Trophoblast cell (in vitro differentiated cells and primary cell): ENCODE measurements around the gene LDB2.
A peak's percentile ranks its signal among the peaks of the same experiment; 100 is the strongest.

ENCODE experiments used
- DNase-seq, 2 donors: peaks; one replicate each; pipeline ENCODE4 v3.0.0-alpha.2; 2016
- H2AFZ ChIP-seq: 2 replicates; pipeline ENCODE4 v1.6.1; 2013; ENCODE audit warnings: low read length, moderate library complexity, mild to moderate bottlenecking; ENCODE audit not compliant: insufficient read depth, poor library complexity
- H2AK5ac ChIP-seq: 2 replicates; pipeline ENCODE4 v1.6.1; 2013; ENCODE audit warnings: mild to moderate bottlenecking, low read length
- H2BK120ac ChIP-seq: 2 replicates; pipeline ENCODE4 v1.6.1; 2013; ENCODE audit warnings: low read length, mild to moderate bottlenecking, moderate library complexity; ENCODE audit not compliant: insufficient read depth, poor library complexity
- H2BK12ac ChIP-seq: 2 replicates; pipeline ENCODE4 v1.6.1; 2013; ENCODE audit warnings: mild to moderate bottlenecking, low read length, moderate library complexity
- H2BK5ac ChIP-seq: 2 replicates; pipeline ENCODE4 v1.6.1; 2013; ENCODE audit warnings: low read length, low read depth, moderate library complexity, mild to moderate bottlenecking; ENCODE audit not compliant: poor library complexity
- H3K14ac ChIP-seq: 2 replicates; pipeline ENCODE4 v1.6.1; 2013; ENCODE audit warnings: mild to moderate bottlenecking, low read length
- H3K18ac ChIP-seq: 2 replicates; pipeline ENCODE4 v1.6.1; 2013; ENCODE audit warnings: mild to moderate bottlenecking, low read length
- H3K23ac ChIP-seq: 2 replicates; pipeline ENCODE4 v1.6.1; 2013; ENCODE audit warnings: low read length
- H3K27ac ChIP-seq: 2 replicates; pipeline ENCODE4 v1.5.1; 2013; ENCODE audit warnings: low read depth, mild to moderate bottlenecking, inconsistent platforms, low read length, moderate library complexity
- H3K27me3 ChIP-seq: 2 replicates; pipeline ENCODE4 v1.6.1; 2013; ENCODE audit warnings: inconsistent platforms, mild to moderate bottlenecking, low read length, moderate library complexity; ENCODE audit not compliant: insufficient read depth
- H3K36me3 ChIP-seq, 2 experiments: 1 replicate in 1 of 2; 2 replicates in 1 of 2; pipeline ENCODE4 v1.6.1; 2013; ENCODE audit warnings: low read length in 2 of 2, mild to moderate bottlenecking in 2 of 2, moderate library complexity in 1 of 2; ENCODE audit not compliant: insufficient read depth in 2 of 2, control insufficient read depth in 1 of 2
- H3K4ac ChIP-seq: 2 replicates; pipeline ENCODE4 v1.6.1; 2013; ENCODE audit warnings: low read depth, mild to moderate bottlenecking, low read length, moderate library complexity
- H3K4me1 ChIP-seq, 2 experiments: 1 replicate in 1 of 2; 2 replicates in 1 of 2; pipeline ENCODE4 v1.6.1; 2013; ENCODE audit warnings: low read length in 2 of 2, mild to moderate bottlenecking in 2 of 2, moderate library complexity in 1 of 2; ENCODE audit not compliant: insufficient read depth in 2 of 2, control insufficient read depth in 1 of 2
- H3K4me2 ChIP-seq: 2 replicates; pipeline ENCODE4 v1.6.1; 2013; ENCODE audit warnings: inconsistent platforms, mild to moderate bottlenecking, low read length, moderate library complexity
- H3K4me3 ChIP-seq: 2 replicates; pipeline ENCODE4 v1.5.1; 2013; ENCODE audit warnings: mild to moderate bottlenecking, low read depth, low read length, inconsistent platforms
- H3K79me1 ChIP-seq: one replicate; pipeline ENCODE4 v1.6.1; 2013; ENCODE audit warnings: low read length
- H3K79me2 ChIP-seq: 2 replicates; pipeline ENCODE4 v1.6.1; 2013; ENCODE audit warnings: low read length, mild to moderate bottlenecking; ENCODE audit not compliant: control insufficient read depth, insufficient read depth, poor library complexity
- H3K9ac ChIP-seq: 2 replicates; pipeline ENCODE4 v1.6.1; 2013; ENCODE audit warnings: mild to moderate bottlenecking, low read length
- H3K9me3 ChIP-seq: 2 replicates; pipeline ENCODE4 v1.6.1; 2013; ENCODE audit warnings: low read depth, mild to moderate bottlenecking, control low read depth, inconsistent platforms, low read length; ENCODE audit not compliant: insufficient read depth
- H4K12ac ChIP-seq: 2 replicates; pipeline ENCODE4 v1.6.1; 2013; ENCODE audit warnings: low read depth, mild to moderate bottlenecking, low read length, moderate library complexity
- H4K8ac ChIP-seq: 2 replicates; pipeline ENCODE4 v1.6.1; 2013; ENCODE audit warnings: low read depth, mild to moderate bottlenecking, low read length, moderate library complexity
- H4K91ac ChIP-seq: one replicate; pipeline ENCODE4 v1.6.1; 2013; ENCODE audit warnings: low read depth, mild to moderate bottlenecking, low read length, moderate library complexity
- WGBS: extraction: QIAGEN DNeasy Blood & Tissue Kit; methylation state at CpG from one replicate; pipeline ENCODE4 v1.1.7; 2013; ENCODE audit warnings: missing lambda C conversion rate; ENCODE audit not compliant: insufficient read length, insufficient coverage; ENCODE audit errors: extremely low coverage; 5-methylcytosine and 5-hydroxymethylcytosine counted together

The LDB2 gene

DNA sequence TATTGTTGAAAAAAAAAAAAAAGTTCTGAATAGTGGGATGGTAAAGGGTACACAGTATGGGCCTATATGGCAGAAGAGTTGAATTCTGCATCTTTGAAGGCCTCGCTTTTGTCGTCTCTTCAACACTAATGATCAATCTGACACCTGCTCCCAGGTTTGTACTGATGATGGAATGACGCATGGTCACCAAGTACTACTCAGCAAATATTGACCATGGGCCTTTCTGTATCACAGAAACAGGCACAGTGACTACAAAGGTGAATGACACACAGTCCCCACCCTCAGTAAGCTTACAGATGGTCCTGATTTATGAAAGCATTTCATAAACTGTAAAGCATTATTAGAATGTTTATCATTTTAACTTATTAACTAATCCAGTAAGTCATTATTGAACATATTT, 152.6 kb downstream of the LDB2 start:
- H3K27ac ChIP-seq = no peak overlapping the region
- H2AK5ac ChIP-seq = no peak overlapping the region
- no peak overlapping the region for H3K23ac ChIP-seq
- H4K12ac ChIP-seq = no peak overlapping the region
- no peak overlapping the region for H3K14ac ChIP-seq
- no peak overlapping the region for H2BK5ac ChIP-seq
- H3K4ac ChIP-seq = no peak overlapping the region
- H2AFZ ChIP-seq = no peak overlapping the region
- H3K4me3 ChIP-seq = no peak overlapping the region
- no peak for DNase-seq
- H3K36me3 ChIP-seq = no peaks in the 10 kb centered on the region
- no peak overlapping the region for H3K4me2 ChIP-seq
- no CpG with 5 or more reads among the region's 3 CpGs for WGBS
- no peaks in the 10 kb centered on the region for H3K79me2 ChIP-seq
- H3K18ac ChIP-seq = no peak overlapping the region
- no peak overlapping the region for H2BK120ac ChIP-seq
- no peaks in the 10 kb centered on the region for H3K9me3 ChIP-seq
- no peak overlapping the region for H4K91ac ChIP-seq
- no peaks in the 10 kb centered on the region for H3K4me1 ChIP-seq
- no peak overlapping the region for H2BK12ac ChIP-seq
- H4K8ac ChIP-seq = no peak overlapping the region
- H3K9ac ChIP-seq = no peak overlapping the region
- no peaks in the 10 kb centered on the region for H3K27me3 ChIP-seq
- H3K79me1 ChIP-seq = no peaks in the 10 kb centered on the region

DNA sequence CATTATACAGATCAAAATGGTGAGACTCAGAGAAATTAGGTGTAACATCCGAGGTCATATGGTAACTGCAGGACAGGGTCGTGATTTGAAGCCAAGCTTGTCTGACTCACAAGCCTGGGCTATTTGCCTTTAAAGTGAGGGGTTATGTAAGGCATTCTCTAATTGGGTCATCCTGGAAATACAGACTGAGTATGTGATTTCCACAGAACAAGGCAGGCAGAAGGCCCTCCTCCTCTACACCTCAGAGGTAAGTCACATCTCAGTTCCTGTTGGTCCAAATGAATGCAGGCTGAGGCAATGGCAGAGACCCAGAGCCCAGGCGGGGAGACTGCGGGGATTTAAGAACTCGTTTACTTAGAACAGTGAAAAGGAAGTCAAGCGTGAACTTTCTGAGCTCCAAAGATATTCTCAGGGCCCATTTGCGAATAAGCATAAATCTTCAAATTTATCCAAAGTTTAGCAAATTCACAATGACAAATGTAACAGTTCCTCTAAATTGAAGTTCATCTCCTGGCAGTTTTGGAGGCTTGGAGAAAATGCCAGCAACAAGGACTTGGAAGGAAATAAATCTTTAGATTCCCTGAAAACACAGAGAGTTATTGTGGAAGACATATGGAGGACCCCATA, 153.3 kb downstream of the LDB2 start:
- Histone ChIP-seq H2BK120ac (no peak overlapping the region), H3K9ac (no peak overlapping the region), H3K27ac (no peak overlapping the region), H3K27me3 (no peaks in the 10 kb centered on the region), H3K4me1 (no peaks in the 10 kb centered on the region), H2AK5ac (no peak overlapping the region), H3K18ac (no peak overlapping the region), H4K91ac (no peak overlapping the region), H3K23ac (no peak overlapping the region), H3K36me3 (no peaks in the 10 kb centered on the region), H2BK12ac (no peak overlapping the region), H2BK5ac (no peak overlapping the region), H3K79me2 (no peaks in the 10 kb centered on the region), H3K9me3 (no peaks in the 10 kb centered on the region), H4K8ac (no peak overlapping the region), H3K4ac (no peak overlapping the region), H3K14ac (no peak overlapping the region), H3K4me2 (no peak overlapping the region), H3K4me3 (no peak overlapping the region), H3K79me1 (no peaks in the 10 kb centered on the region), H4K12ac (no peak overlapping the region), H2AFZ (no peak overlapping the region)
- WGBS = no CpG with 5 or more reads among the region's 7 CpGs
- DNase-seq = no peak

DNA sequence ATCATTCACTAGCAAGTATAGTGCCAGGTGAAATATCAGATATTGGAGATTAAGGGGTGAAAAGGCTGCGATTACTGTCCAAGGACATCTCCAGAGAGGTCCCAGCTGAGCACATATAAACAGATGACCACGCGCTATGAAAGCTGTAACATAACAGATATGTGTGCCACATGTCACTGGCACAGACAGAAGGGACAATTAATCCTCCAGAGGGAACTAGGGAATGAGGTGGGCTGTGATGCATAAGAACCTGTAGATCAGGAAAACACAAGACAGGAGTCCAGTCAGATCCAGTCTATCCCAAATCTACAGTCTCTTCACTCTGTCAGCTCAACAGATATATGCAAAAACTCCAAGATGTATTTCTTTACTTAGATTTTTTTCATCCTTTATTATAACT, 157.2 kb downstream of the LDB2 start:
- Histone ChIP-seq H4K12ac (no peak overlapping the region), H3K14ac (no peak overlapping the region), H2BK120ac (no peak overlapping the region), H3K79me1 (no peaks in the 10 kb centered on the region), H4K91ac (no peak overlapping the region), H3K4ac (no peak overlapping the region), H3K79me2 (no peaks in the 10 kb centered on the region), H3K27me3 (no peaks in the 10 kb centered on the region), H3K4me2 (no peak overlapping the region), H3K36me3 (no peaks in the 10 kb centered on the region), H2BK12ac (no peak overlapping the region), H3K4me1 (no peaks in the 10 kb centered on the region), H3K27ac (no peak overlapping the region), H3K23ac (no peak overlapping the region), H4K8ac (no peak overlapping the region), H3K9me3 (no peaks in the 10 kb centered on the region), H2AK5ac (no peak overlapping the region), H2BK5ac (no peak overlapping the region), H3K9ac (no peak overlapping the region), H3K18ac (no peak overlapping the region), H2AFZ (no peak overlapping the region), H3K4me3 (no peak overlapping the region)
- DNase-seq = no peak
- no CpG with 5 or more reads among the region's 3 CpGs for WGBS

DNA sequence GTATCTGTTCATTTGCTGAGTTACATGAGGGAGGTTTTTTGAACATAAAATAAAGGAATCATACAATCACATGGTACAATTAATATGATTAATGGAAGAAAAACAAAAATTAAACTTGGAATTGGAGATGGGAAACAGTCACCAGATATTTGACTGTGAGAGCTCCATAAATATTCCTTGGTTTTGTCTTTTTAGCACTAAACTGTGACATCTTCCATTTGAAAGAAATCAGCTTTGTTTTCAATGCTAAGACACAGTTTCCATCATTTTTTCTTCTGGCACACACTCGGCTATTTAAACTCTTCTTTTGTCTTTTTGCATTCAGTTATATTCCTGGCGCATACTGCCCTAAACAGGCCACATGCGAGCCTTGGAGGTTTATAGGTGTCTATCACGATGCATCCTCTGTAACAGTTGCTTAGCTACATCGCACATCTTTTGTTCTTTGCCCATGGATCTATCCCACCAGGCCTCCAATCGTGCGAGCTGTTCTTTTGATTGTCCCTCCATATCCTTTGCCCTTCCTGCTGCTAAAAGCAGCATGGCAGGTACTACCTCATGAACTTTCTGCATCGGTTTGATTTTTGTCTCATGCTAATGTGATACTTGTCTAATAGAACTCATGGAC, 158.3 kb downstream of the LDB2 start:
- no peak overlapping the region for H4K8ac ChIP-seq
- H3K18ac ChIP-seq = no peak overlapping the region
- H2BK12ac ChIP-seq = no peak overlapping the region
- H3K14ac ChIP-seq = no peak overlapping the region
- no peaks in the 10 kb centered on the region for H3K27me3 ChIP-seq
- WGBS = no CpG with 5 or more reads among the region's 8 CpGs
- H2AFZ ChIP-seq = no peak overlapping the region
- no peaks in the 10 kb centered on the region for H3K36me3 ChIP-seq
- no peak overlapping the region for H4K12ac ChIP-seq
- no peak overlapping the region for H3K4me3 ChIP-seq
- no peak overlapping the region for H4K91ac ChIP-seq
- no peak overlapping the region for H2BK120ac ChIP-seq
- H3K9me3 ChIP-seq = no peaks in the 10 kb centered on the region
- H3K27ac ChIP-seq = no peak overlapping the region
- DNase-seq = no peak
- H3K79me1 ChIP-seq = no peaks in the 10 kb centered on the region
- H3K4me2 ChIP-seq = no peak overlapping the region
- H3K4me1 ChIP-seq = no peaks in the 10 kb centered on the region
- H3K23ac ChIP-seq = no peak overlapping the region
- no peaks in the 10 kb centered on the region for H3K79me2 ChIP-seq
- no peak overlapping the region for H2BK5ac ChIP-seq
- H3K9ac ChIP-seq = peak overlapping the region; percentile 68
- no peak overlapping the region for H2AK5ac ChIP-seq
- no peak overlapping the region for H3K4ac ChIP-seq
